Measurements from ENCODE around the gene CHRND. TPM values are rescaled to one million over a fixed set of nuclear protein-coding genes. Genes with fewer than 3 reads are reported as not detected.

Gene CHRND
- total and polyA plus RNA-seq, 2 of the 8 experiments (the other 6 are each of a cell fraction or from before 2014, with no cell fraction given) = 0.24 TPM; not detected in 1

DNA sequence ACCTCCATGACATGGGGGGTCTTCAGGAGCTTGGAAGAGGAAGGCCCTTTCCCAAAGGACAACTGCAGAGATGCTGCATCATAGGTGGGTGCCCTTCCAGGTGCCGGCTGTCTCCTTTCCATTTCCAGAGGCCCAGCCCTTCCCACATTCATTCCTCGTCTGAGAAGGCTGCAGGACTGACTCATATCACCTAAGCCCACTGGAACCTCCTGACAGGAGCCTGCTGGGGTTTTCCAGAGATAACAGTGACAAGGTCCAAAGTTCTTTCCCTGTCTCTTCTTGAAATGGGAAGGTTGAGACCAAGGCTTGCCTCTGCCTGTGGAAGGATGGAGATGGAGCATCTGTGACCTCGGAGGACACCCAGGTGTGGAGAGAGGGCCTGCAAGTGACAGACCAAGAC lies 9.4 kb upstream of the CHRND start:
- no peak overlapping the region for H2BK5ac ChIP-seq (ENCODE audit: low read depth, low read length)
- no peak overlapping the region for H3K4me3 ChIP-seq (ENCODE audit: extremely low read depth in 1 of 4, insufficient read depth in 2 of 4, low read depth in 3 of 4, low read length in 4 of 4)
- H3K18ac ChIP-seq (ENCODE audit: extremely low read depth, low read length) = no peak overlapping the region
- H4K91ac ChIP-seq (replicated peaks; ENCODE audit: insufficient read length, low read length) = no peak overlapping the region
- no peak overlapping the region for H3K9ac ChIP-seq (replicated peaks in 1 of 4; ENCODE audit: extremely low read depth in 1 of 4, low read depth in 3 of 4, low read length in 3 of 4)
- FAIRE-seq = no peak
- no peak overlapping the region for H2BK120ac ChIP-seq (replicated peaks; ENCODE audit: low read depth, low read length)
- H3K56ac ChIP-seq (replicated peaks; ENCODE audit: insufficient read length, low read depth, low read length) = no peak overlapping the region
- H2AK5ac ChIP-seq (ENCODE audit: low read depth, low read length) = no peak overlapping the region
- H3K4ac ChIP-seq (replicated peaks; ENCODE audit: insufficient read length, low read depth, low read length) = no peak overlapping the region
- no peaks in the 10 kb centered on the region for H3K79me1 ChIP-seq (ENCODE audit: low read depth, low read length)
- no peak for TF ChIP-seq KDM4A (IDR thresholded peaks at IDR 0.05; ENCODE audit: low read depth, low read length, severe bottlenecking)
- TF ChIP-seq TCF12 (IDR thresholded peaks at IDR 0.05; ENCODE audit: low read depth, low read length) = no peak
- TF ChIP-seq TBP (IDR thresholded peaks at IDR 0.05; ENCODE audit: low read depth, low read length) = no peak
- TF ChIP-seq SIN3A (conservative IDR thresholded peaks at IDR 0.05 in 1 of 2, IDR thresholded peaks at IDR 0.05 in 1 of 2; ENCODE audit: low read depth in 1 of 2, low read length in 2 of 2) = no peak
- TF ChIP-seq EGR1 (IDR thresholded peaks at IDR 0.05; ENCODE audit: borderline replicate concordance, low read depth, low read length) = no peak
- no peak for TF ChIP-seq EP300 (IDR thresholded peaks at IDR 0.05; ENCODE audit: borderline replicate concordance in 1 of 2, low read depth in 2 of 2, low read length in 2 of 2)
- TF ChIP-seq RFX5 (IDR thresholded peaks at IDR 0.05; ENCODE audit: borderline replicate concordance, low read depth, low read length) = no peak
- TF ChIP-seq GABPA (IDR thresholded peaks at IDR 0.05; ENCODE audit: borderline replicate concordance, insufficient read depth, low read length) = no peak
- no peak overlapping the region for H3K14ac ChIP-seq (ENCODE audit: insufficient read length)
- peaks cover 2% of the 10 kb centered on the region; the same call in 1 of the 2 replicates for H3K23me2 ChIP-seq (ENCODE audit: low read depth, low read length)
- H2BK15ac ChIP-seq (ENCODE audit: low read length) = peak overlapping the region; percentile 61; the same call in 1 of the 2 replicates
- no peaks in the 10 kb centered on the region for H3K79me2 ChIP-seq (ENCODE audit: control insufficient read depth in 1 of 2, insufficient read depth in 2 of 2, low read length in 2 of 2)
- 77% methylated on average over 3 of the region's 3 CpGs; no CpG with 5 or more reads in 1 of the 2 experiments for WGBS, 2 experiments (ENCODE audit: extremely low coverage in 1 of 2, insufficient coverage in 1 of 2, insufficient read length in 1 of 2, insufficient replicate concordance in 2 of 2, low coverage in 1 of 2, low lambda C conversion rate in 2 of 2, missing lambda C conversion rate in 1 of 2)
- no peaks in the 10 kb centered on the region for H3K36me3 ChIP-seq (ENCODE audit: control insufficient read depth in 2 of 4, insufficient read depth in 4 of 4, low read length in 3 of 4)
- H3K27ac ChIP-seq (ENCODE audit: low read depth, low read length) = no peak overlapping the region
- H3K4me1 ChIP-seq (replicated peaks in 1 of 4; ENCODE audit: control insufficient read depth in 3 of 4, insufficient read depth in 4 of 4, low read length in 3 of 4) = peaks cover 0 to 4% (median 3%) of the 10 kb centered on the region in 4 experiments; a peak in 5 of 7 replicates
- DNase-seq (ENCODE audit: low read depth in 1 of 2, low spot score in 2 of 2) = no peak
- H4K20me1 ChIP-seq (replicated peaks in 1 of 2; ENCODE audit: control insufficient read depth in 1 of 2, insufficient read depth in 2 of 2, low read length in 2 of 2) = no peaks in the 10 kb centered on the region
- no peak overlapping the region for H2BK20ac ChIP-seq (ENCODE audit: low read length)
- H4K8ac ChIP-seq (ENCODE audit: extremely low read depth, insufficient read depth, low read length) = no peak overlapping the region
- CTCF ChIA-PET (ENCODE audit: partially characterized antibody) = interaction anchor here (1.4 to 10.6 kb wide), 4 partner anchors 8 to 79 kb away, joined by 3 to 176 read pairs (median 5); no protein-coding TSS in a partner anchor
- H4K5ac ChIP-seq (ENCODE audit: insufficient read length, low read depth, low read length) = no peak overlapping the region
- no peaks in the 10 kb centered on the region for H3K9me3 ChIP-seq (ENCODE audit: insufficient read depth in 2 of 2, low read depth in 1 of 2, low read length in 1 of 2)
- H3K27me3 ChIP-seq (replicated peaks in 1 of 4; ENCODE audit: control insufficient read depth in 3 of 4, extremely low read depth in 1 of 4, insufficient read depth in 3 of 4, low read length in 3 of 4) = peaks cover 0 to 11% (median 8%) of the 10 kb centered on the region in 4 experiments; a peak in 6 of 7 replicates
- H2AFZ ChIP-seq (ENCODE audit: low read length) = no peak overlapping the region
- POLR2A ChIA-PET (ENCODE audit: partially characterized antibody) = interaction anchor here (0.7 kb wide), 1 partner anchor 44 kb away, joined by 3 read pairs; no protein-coding TSS in a partner anchor
- no peak overlapping the region for H3K23ac ChIP-seq (ENCODE audit: insufficient read length)
- H3K4me2 ChIP-seq (ENCODE audit: insufficient read depth in 1 of 2, low read depth in 2 of 2, low read length in 2 of 2) = no peak overlapping the region
- H2BK12ac ChIP-seq (ENCODE audit: low read depth, low read length) = no peak overlapping the region
